MG63 (cell line): ENCODE results near the gene MDP1. TPM values are rescaled to one million over a fixed set of nuclear protein-coding genes. Genes with fewer than 3 reads are reported as not detected.
"Not testable (repeated sequence)": the region's sequence is repeated elsewhere in the genome, so short reads cannot be mapped to it uniquely, and the experiment has no call there.

ENCODE experiments used
- DNase-seq: peaks from one replicate; pipeline ENCODE4 v3.0.0-alpha.2; 2020
- H3K27me3 ChIP-seq: fragments of 250-450 bp; sonication (Bioruptor Pico); 2 replicates; pipeline ENCODE4 v1.5.1; 2020; ENCODE audit warnings: mild to moderate bottlenecking, moderate library complexity
- H3K36me3 ChIP-seq: fragments of 250-450 bp; sonication (Bioruptor Pico); 2 replicates; pipeline ENCODE4 v1.5.1; 2020; ENCODE audit warnings: mild to moderate bottlenecking, moderate library complexity
- H3K4me3 ChIP-seq: fragments of 250-450 bp; sonication (Bioruptor Pico); 2 replicates; pipeline ENCODE4 v1.5.1; 2020; ENCODE audit warnings: mild to moderate bottlenecking, moderate library complexity
- H3K9me3 ChIP-seq: fragments of 250-450 bp; sonication (Bioruptor Pico); 2 replicates; pipeline ENCODE4 v1.5.1; 2020; ENCODE audit warnings: mild to moderate bottlenecking, moderate library complexity
- total RNA-seq: library from RNA; depleted of rRNA; stranded (reverse); fragments of >200 nt; shearing (Covaris generic); gene quantifications from 2 replicates; pipeline ENCODE4 v1.2.3, GENCODE V29; 2014; ENCODE audit warnings: low replicate concordance

The MDP1 gene
- total RNA-seq, 1 experiment from 2014 or later: 4.5 TPM

DNA sequence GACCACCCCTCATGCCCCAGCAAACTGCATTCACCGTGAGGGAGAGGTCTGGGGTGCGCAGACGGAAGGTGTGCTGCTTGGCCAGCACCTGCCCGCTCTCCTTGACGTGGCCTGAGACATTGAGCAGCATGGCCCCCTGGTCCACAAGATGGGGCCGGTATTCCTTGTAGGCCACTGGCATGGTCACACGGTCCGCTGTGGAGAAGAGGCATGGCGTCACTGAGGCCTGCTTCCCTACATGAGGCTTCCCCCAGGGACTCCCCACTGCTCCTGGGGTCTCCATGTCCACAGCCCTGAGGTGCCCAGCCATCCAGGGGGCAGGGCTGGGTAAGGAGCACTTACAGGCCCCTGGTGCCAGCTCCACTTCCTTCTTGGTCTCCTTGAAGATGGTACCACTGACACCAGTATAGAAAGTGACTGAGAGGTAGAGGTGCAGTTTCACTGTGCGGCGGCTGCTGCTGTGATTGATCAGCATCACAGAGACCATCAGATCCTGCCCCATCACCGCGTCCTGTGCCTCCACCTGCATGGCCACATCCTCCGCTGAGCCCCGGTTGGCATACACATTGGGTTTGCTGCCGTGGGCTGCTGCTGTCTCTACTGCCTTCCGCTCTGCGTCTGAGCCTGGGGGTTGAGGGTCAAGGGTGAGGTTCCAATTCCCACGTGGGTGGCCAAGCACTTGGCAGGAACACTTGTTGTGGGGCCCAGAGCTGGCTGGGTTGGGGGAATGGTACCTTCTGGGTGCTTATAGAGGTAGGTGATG is 38.9 kb upstream of the MDP1 start:
- no peak for DNase-seq

DNA sequence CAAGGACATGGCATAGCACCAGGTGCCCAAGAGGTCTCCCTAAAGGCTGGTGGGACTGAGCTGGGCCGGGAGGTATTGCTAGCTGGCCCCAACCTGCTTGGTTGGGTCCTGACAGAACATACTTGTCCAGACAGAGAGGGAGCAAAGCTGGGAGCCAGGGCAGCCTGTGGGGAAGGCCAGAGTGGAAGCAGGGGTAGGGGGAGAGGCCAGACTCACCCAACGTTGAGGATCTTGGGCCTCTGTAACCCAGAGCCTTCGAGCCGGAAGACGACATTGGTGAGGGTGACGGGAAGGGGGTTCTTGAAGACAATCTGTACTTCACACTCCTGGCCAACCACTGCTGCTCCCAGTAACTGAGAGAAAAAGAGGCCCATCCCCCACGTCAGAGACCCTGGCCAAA is 38.1 kb upstream of the MDP1 start:
- no peak for DNase-seq
- no peaks in the 10 kb centered on the region for H3K27me3 ChIP-seq
- H3K36me3 ChIP-seq: no peaks in the 10 kb centered on the region

More for the DNA sequence above, 38.9 kb upstream of the MDP1 start:
- Histone ChIP-seq H3K27me3 (no peaks in the 10 kb centered on the region), H3K36me3 (no peaks in the 10 kb centered on the region), H3K9me3 (no peaks in the 10 kb centered on the region), H3K4me3 (no peak overlapping the region)

DNA sequence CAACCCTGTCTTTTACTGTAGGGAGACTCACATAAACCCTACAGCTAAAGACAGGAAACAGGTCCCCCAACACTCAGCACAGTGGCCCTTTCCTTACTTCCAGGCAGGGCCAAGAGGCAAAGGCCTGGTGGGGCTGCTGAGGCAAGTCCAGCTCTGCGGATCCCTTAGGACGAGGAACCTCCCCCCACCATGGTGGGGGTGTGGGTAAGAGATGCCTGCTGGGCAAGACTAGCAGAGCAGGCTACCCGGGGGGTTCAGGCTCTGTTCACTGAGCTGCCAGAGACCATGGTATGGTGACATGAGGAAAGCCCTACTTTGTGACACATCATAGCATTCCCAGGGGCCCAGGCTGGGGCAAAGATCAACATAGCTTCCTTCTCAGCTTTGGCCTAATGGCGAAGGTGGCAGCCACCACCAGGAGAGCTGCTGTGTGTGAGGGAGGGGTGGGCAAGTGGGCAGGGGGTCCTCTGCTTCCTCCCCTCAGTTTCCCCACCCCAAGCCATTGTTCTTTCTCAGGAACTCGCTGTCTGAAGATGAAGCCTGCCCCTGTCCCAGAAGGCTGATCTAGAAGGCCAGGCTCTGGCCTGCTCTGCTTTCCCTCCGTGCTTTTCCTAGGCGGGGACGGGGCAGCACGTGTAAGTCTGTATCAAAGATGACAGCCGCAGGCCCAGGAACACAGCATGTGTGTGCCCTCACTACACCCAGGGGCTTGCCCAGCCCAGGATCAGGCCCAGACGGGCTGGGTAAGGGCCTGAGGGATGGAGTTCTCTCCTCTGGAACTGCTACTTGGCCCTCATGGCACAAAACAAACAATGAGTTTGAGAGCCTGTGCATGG is 36.6 kb upstream of the MDP1 start:
- Histone ChIP-seq H3K27me3 (no peaks in the 10 kb centered on the region), H3K36me3 (no peaks in the 10 kb centered on the region), H3K9me3 (no peaks in the 10 kb centered on the region), H3K4me3 (no peak overlapping the region)
- DNase-seq: no peak

More for the DNA sequence above, 38.1 kb upstream of the MDP1 start:
- Histone ChIP-seq H3K9me3 (no peaks in the 10 kb centered on the region), H3K4me3 (no peak overlapping the region)

- Histone ChIP-seq H3K36me3 (no peaks in the 10 kb centered on the region), H3K9me3 (no peaks in the 10 kb centered on the region), H3K27me3 (no peaks in the 10 kb centered on the region), H3K4me3 (no peak overlapping the region)
- no peak for DNase-seq
Measured at GRCh38 chr14:24251880-24252288, 36.0 kb upstream of the MDP1 start.

GRCh38 chr14:24250354-24250753 is 34.5 kb upstream of the MDP1 start:
- Histone ChIP-seq H3K36me3 (no peaks in the 10 kb centered on the region), H3K27me3 (no peaks in the 10 kb centered on the region), H3K4me3 (no peak overlapping the region), H3K9me3 (no peaks in the 10 kb centered on the region)
- DNase-seq: no peak

- no peak for DNase-seq
- no peaks in the 10 kb centered on the region for H3K9me3 ChIP-seq
- H3K36me3 ChIP-seq: no peaks in the 10 kb centered on the region
- H3K4me3 ChIP-seq: no peak overlapping the region
- no peaks in the 10 kb centered on the region for H3K27me3 ChIP-seq
Measured at GRCh38 chr14:24249230-24250021, 33.6 kb upstream of the MDP1 start.

DNA sequence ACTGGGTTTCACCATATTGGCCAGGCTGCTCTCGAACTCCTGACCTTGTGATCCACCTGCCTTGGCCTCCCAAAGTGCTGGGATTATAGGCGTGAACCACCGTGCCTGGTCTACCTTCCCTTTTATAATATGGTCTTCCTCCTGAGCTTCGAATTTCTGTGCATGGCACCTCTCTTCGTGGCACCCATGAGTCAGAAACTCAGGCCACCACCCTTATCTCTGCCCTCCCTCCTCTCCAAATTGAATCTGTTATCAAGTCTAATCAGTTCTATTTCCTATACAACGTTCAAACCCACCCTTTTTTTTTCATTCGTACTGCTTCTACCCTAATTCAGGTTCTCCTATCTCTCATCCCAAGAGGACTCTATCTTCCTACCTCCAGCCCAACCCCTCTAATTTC is 31.6 kb upstream of the MDP1 start:
- Histone ChIP-seq H3K4me3 (no peak overlapping the region), H3K27me3 (no peaks in the 10 kb centered on the region), H3K9me3 (no peaks in the 10 kb centered on the region), H3K36me3 (no peaks in the 10 kb centered on the region)
- DNase-seq: no peak

DNA sequence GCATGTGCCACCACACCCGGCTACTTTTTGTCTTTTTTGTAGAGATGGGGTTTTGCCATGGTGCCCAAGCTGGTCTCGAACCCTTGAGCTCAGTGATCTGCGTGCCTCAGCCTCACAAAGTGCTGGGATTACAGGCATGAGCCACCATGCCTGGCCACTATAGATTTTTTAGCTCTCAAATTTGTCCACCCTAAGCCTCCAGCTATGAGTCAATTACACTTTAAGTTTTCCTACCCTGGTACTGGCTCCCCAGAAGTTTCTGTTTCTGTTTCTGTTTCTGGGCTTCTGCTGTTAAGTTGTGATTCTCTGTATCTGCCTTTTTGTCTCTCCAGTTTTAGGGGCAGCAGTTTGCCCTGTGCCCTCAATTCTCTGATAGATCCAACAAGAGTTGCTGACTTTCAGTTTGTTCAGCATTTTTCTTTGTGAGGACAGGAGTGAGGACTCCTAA is 30.9 kb upstream of the MDP1 start:
- no peak for DNase-seq
- H3K4me3 ChIP-seq: no peak overlapping the region
- H3K27me3 ChIP-seq: no peaks in the 10 kb centered on the region
- H3K9me3 ChIP-seq: no peaks in the 10 kb centered on the region
- no peaks in the 10 kb centered on the region for H3K36me3 ChIP-seq

- not testable (repeated sequence) for DNase-seq, H3K36me3 ChIP-seq, H3K9me3 ChIP-seq, H3K27me3 ChIP-seq, H3K4me3 ChIP-seq
Measured at GRCh38 chr14:24245350-24245749, 29.5 kb upstream of the MDP1 start.

GRCh38 chr14:24243336-24243836 is 27.5 kb upstream of the MDP1 start:
- DNase-seq: no peak
- H3K27me3 ChIP-seq: no peaks in the 10 kb centered on the region

DNA sequence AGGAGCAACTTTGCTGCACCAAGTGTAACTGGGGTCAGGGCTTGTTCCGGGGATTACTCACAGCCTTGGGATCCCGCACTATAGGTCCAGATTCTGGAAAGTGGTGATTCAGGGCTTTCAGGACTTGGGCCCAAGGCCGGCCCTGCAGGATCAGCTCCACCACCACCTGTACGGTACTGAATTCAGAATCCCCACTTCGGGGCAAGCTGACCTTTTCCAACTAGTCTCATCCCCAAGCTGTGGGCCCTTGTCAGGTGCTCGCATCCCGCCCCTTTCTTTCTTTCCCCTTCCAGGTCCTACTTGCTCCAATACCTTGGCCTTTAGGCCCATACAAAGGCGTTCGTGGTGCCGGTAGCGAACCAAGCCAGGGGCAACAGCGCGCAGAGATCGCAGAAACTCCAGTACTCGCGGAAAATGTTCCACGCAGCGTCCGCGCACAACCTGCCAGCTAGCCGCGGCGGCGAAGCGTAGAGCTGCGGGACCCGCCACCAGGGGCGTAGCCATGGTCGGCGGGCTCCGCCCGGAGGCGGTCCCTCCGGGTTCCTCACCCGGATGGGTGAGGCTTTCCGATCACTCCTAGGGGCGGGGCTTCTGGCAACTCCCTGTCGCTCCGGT is 26.1 kb upstream of the MDP1 start:
- Histone ChIP-seq H3K36me3 (peaks cover 22% of the 10 kb centered on the region), H3K9me3 (no peaks in the 10 kb centered on the region), H3K4me3 (peak overlapping the region; percentile 77), H3K27me3 (no peaks in the 10 kb centered on the region)
- peak; percentile 91 for DNase-seq

More at GRCh38 chr14:24243336-24243836, 27.5 kb upstream of the MDP1 start:
- H3K36me3 ChIP-seq: peaks cover 18% of the 10 kb centered on the region
- H3K4me3 ChIP-seq: peak overlapping the region; percentile 77
- no peaks in the 10 kb centered on the region for H3K9me3 ChIP-seq

- Histone ChIP-seq H3K27me3 (no peaks in the 10 kb centered on the region), H3K36me3 (peaks cover 29% of the 10 kb centered on the region), H3K4me3 (no peak overlapping the region), H3K9me3 (no peaks in the 10 kb centered on the region)
- no peak for DNase-seq
Measured at GRCh38 chr14:24240110-24240918, 24.4 kb upstream of the MDP1 start.

- DNase-seq: no peak
- peaks cover 32% of the 10 kb centered on the region for H3K36me3 ChIP-seq
- no peaks in the 10 kb centered on the region for H3K9me3 ChIP-seq
- H3K27me3 ChIP-seq: no peaks in the 10 kb centered on the region
- no peak overlapping the region for H3K4me3 ChIP-seq
Measured at GRCh38 chr14:24238527-24239037, 22.7 kb upstream of the MDP1 start.

GRCh38 chr14:24238123-24238522 is 22.3 kb upstream of the MDP1 start:
- no peak for DNase-seq
- Histone ChIP-seq H3K27me3 (no peaks in the 10 kb centered on the region), H3K4me3 (no peak overlapping the region), H3K36me3 (peaks cover 32% of the 10 kb centered on the region), H3K9me3 (no peaks in the 10 kb centered on the region)

GRCh38 chr14:24237463-24237955 is 21.6 kb upstream of the MDP1 start:
- Histone ChIP-seq H3K27me3 (no peaks in the 10 kb centered on the region), H3K36me3 (peaks cover 32% of the 10 kb centered on the region), H3K9me3 (no peaks in the 10 kb centered on the region), H3K4me3 (no peak overlapping the region)
- DNase-seq: no peak
